ENCODE data around the gene CASR.

CASR gene

GRCh38 chr3:122214711-122215110 is 31.2 kb downstream of the CASR start:
- DNase-seq (ENCODE audit: low spot score), result peak; percentile 70

GRCh38 chr3:122215592-122216298 is 32.3 kb downstream of the CASR start:
- DNase-seq (ENCODE audit: low spot score), result peak; percentile 6

- DNase-seq (ENCODE audit: low spot score), result no peak
Observed at GRCh38 chr3:122217901-122218300, 34.4 kb downstream of the CASR start.

GRCh38 chr3:122219242-122219872 is 35.9 kb downstream of the CASR start:
- peak; percentile 26 for DNase-seq (ENCODE audit: low spot score)

- DNase-seq (ENCODE audit: low spot score), result no peak
Observed at GRCh38 chr3:122227036-122227781, 43.7 kb downstream of the CASR start.

- DNase-seq (ENCODE audit: low spot score), result no peak
Observed at GRCh38 chr3:122230174-122230573, 46.7 kb downstream of the CASR start.

GRCh38 chr3:122231465-122232157 is 48.1 kb downstream of the CASR start:
- no peak for DNase-seq (ENCODE audit: low spot score)

- no peak for DNase-seq (ENCODE audit: low spot score)
Observed at GRCh38 chr3:122232485-122232884, 49.0 kb downstream of the CASR start.

GRCh38 chr3:122233101-122233952 is 49.9 kb downstream of the CASR start:
- no peak for DNase-seq (ENCODE audit: low spot score)

- DNase-seq (ENCODE audit: low spot score), result no peak
Observed at GRCh38 chr3:122234117-122234516, 50.6 kb downstream of the CASR start.

- no peak for DNase-seq (ENCODE audit: low spot score)
Observed at GRCh38 chr3:122235147-122235546, 51.7 kb downstream of the CASR start.

GRCh38 chr3:122239112-122239511 is 55.6 kb downstream of the CASR start:
- no peak for DNase-seq (ENCODE audit: low spot score)

- DNase-seq (ENCODE audit: low spot score), result peak; percentile 70
Observed at GRCh38 chr3:122245513-122246174, 62.2 kb downstream of the CASR start.

- no peak for DNase-seq (ENCODE audit: low spot score)
Observed at GRCh38 chr3:122246199-122246598, 62.7 kb downstream of the CASR start.

- DNase-seq (ENCODE audit: low spot score), result peak; percentile 21
Observed at GRCh38 chr3:122247087-122247824, 63.8 kb downstream of the CASR start.

GRCh38 chr3:122247825-122248185 is 64.3 kb downstream of the CASR start:
- peak; percentile 49 for DNase-seq (ENCODE audit: low spot score)

GRCh38 chr3:122251428-122251827 is 68.0 kb downstream of the CASR start:
- DNase-seq (ENCODE audit: low spot score), result no peak

- no peak for DNase-seq (ENCODE audit: low spot score)
Observed at GRCh38 chr3:122253581-122253980, 70.1 kb downstream of the CASR start.

GRCh38 chr3:122255757-122256439 is 72.4 kb downstream of the CASR start:
- DNase-seq (ENCODE audit: low spot score), result no peak

All from kidney tubule cell (primary cell).